GM21390 (cell line): Measurements from ENCODE around the gene ZFP1.

Experiments
- ATAC-seq: cut with Tn5 transposase; IDR thresholded peaks from one replicate; pipeline ENCODE4 v1.9.1; 2021; ENCODE audit not compliant: unreplicated experiment

Gene ZFP1

DNA sequence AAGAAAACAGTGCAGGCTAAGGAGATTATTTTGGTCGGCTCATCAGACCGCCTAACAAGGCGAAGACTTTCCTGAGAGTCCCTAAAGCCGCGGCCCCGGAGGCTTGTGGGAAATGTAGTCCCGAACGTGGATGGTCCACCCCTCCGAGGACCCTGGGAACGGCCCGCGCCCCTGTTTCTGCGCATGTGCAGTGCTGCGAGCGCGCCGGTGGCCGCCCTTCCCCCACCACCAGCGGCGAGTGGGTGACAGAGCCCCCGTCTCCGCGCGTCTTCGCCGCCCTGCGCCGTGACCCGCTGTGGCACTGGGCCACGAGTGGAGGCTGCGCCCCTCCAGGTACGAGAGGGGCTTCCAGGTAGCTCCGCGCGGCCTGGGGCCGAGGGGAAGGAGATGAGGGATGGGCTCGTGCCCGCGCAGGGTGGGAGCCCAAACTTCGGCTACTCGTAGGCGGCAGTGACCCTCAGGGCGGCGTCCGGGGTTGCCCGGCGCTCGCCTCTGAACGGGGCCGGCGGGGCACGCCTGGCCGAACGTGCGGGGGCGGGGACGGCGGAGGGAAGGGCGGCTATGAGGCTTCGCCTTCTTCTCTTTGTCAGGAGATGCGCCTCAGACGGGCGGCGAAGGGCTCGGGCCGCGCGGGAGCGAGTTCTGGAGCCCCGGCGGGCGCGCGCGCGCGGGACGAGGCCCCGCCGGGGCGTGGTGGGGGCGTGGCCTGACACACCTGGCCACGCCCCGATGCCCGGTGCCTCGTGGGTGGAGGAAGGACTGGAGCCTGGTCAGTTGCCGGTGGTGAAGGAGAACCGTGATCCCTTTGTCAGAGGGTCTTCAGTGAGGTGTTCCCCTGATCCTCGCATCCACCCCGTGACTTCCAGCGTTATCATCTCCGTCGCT is at the start of gene ZFP1:
ZFP1 (plus strand) TSS at position 214 of the 885 bp plus-strand sequence. CDS start 4,428 bp downstream, outside the sequence.
- ATAC-seq, result peak; percentile 86

DNA sequence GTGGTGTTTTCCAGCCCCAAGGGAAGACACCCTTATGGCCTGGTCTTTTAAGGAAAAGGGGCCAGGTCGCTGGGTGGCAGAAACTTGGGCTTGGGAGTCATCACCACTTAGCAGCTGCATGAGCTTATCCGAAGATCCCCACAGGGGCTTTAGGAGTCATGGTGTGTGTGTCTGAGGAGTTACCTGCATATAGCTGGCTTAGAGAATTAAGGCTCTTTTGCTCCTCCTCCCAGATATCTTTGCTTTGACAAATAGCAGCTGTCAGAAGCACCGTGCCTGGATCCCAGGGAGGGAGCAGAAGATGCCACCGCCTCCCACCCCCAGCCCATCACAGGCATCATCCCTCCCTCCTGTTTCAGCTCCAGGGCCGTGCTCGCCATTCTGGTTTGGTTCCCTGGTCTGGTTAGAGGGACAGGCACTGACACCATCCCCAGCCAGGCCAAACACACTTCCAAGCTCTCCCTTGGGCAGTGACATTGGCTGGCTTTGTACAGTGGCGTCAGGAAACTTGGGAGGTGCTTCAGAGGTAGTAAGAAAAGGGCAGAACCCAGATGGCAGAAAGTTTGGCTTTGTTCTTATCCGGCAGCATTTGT is 49.2 kb upstream of the ZFP1 start:
- no peak for ATAC-seq

DNA sequence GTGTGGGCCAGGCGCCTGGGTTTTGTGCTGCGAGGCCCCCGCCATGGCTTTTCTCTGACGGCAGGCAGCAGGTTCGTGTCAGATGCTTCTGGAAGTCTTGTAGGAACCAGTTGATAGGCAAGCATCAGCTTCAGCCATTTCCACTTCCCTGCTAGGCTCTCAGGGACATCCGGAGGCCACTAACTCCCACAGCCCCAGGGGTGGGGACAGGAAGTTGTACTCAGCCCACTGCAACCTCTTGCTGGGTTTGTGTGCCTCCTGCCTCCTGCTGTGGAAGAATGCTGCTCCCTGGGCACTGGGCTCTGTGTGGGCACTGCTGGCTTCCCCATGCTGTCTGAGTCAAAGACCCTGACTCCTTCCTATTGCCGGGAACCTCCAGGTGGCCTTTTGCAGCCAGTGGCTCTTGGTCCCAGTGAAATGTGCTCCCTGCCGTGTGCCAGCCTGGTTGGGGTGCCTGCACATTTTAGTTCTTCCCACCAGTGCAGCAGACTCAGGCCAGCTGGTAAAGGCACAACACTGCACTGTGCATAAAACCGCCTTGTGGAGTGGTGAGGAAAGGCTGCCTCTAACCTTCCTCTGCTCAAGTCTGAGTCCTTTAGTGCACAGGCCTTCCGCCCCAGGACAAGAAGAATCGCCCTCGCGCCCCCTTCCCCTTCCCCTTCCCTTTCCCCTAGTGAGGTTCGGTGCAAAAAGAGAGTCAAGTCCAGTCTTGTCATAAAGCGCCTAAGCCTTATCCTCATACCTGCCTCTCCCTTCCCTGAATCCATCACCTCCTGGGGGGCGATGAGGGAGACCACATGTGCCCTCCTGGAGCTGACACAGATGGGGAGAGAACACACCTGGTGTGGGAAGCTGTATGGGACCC is 48.4 kb upstream of the ZFP1 start:
- ATAC-seq, result peak; percentile 76

DNA sequence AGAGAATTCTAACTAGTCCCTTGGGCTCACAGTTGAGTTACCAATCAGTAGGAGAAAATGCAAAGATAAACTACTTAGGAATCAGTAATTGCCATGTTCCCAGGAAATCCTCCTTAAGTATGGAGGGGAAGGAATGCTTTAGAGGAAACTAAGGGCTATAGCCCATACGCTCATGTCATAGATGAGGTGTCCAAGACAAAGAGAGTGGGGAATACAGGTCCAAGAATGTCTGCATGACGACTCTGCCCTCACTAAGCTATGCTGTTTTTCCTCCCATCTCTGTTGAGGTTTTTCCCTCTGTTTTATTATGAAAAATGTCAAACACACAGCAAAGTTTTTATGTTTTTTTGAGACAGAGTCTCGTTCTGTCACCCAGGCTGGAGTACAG is 47.7 kb upstream of the ZFP1 start:
- ATAC-seq, result no peak

DNA sequence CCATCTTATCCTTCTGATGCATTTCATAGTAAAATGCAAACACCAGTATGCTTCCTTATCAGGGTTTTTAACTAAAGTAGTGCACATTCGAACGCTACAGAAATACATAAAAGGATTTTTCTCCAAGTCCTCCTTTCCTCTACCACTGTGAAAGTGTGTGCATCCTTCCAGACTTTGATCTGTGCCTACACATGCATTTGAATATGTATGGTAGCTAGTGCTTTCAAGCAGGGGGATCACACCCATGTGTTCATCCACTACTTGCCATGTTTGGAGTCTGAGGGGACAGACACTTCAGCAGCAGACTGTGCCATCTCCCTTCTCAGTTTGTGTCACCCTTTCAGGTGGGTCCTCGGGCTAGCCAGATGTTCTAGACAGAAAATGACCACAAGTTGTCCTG is 46.7 kb upstream of the ZFP1 start:
- ATAC-seq, result no peak

GRCh38 chr16:75102595-75102994 is 45.7 kb upstream of the ZFP1 start:
- ATAC-seq, result no peak

GRCh38 chr16:75103994-75104393 is 44.3 kb upstream of the ZFP1 start:
- ATAC-seq, result no peak

DNA sequence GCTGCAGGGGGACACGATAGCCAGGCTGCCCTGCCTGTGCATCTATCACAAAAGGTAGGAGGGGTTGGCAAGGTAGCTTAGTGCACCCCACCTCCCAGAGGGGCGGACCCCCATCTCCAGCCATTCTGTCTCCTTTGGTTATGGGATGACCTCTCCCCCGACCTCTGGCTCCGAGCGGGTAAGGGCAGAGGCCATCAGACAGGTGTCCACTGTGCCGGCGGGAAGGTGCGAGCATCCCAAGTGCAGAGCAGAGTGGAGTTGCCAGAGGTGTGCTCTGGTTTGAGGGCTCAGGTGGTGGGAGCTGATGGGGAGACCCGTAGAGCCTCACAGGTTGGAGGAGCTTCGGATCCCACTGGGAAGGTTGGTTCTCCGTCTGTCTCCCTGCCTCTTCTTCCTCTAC is 43.5 kb upstream of the ZFP1 start:
- no peak for ATAC-seq

DNA sequence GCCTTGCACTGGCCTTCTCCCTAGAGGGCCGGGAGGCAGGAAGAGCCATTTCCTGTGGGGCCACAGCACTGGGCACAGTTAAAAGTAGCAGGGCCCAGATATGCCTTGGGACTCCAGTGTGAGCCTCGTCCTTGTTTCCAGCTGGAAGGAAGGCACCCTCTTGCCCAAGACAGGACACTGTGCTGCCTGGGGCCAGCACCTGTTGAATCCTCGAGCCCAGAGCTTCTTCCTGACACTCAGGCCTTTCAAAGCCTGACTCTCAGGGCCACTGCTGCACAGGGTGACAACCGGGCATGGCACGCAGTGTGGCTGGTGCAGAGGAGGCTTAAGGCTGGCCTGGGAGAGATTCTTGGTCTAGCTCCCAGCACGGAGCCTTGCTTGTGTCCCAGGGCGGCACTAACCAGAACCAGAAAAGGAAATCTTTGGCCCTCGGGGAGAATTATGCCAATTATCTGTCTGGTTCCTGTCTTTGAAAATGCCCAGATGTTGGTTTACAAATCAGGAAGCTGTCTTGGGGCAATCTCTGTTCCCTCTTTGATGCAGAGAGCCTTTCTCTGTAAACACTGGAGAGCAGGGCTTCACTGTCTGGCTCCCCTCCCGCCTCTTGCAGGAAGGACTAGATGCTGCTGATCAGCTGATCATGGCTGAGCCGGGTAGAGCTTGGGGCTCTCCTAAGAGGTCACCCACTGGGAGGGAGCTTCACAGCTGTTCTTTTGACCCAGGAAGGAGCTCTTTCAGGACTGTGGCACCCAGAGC is 42.8 kb upstream of the ZFP1 start:
- no peak for ATAC-seq

- no peak for ATAC-seq
Measured at GRCh38 chr16:75106351-75107274, 41.7 kb upstream of the ZFP1 start.

GRCh38 chr16:75107505-75107904 is 40.8 kb upstream of the ZFP1 start:
- no peak for ATAC-seq

DNA sequence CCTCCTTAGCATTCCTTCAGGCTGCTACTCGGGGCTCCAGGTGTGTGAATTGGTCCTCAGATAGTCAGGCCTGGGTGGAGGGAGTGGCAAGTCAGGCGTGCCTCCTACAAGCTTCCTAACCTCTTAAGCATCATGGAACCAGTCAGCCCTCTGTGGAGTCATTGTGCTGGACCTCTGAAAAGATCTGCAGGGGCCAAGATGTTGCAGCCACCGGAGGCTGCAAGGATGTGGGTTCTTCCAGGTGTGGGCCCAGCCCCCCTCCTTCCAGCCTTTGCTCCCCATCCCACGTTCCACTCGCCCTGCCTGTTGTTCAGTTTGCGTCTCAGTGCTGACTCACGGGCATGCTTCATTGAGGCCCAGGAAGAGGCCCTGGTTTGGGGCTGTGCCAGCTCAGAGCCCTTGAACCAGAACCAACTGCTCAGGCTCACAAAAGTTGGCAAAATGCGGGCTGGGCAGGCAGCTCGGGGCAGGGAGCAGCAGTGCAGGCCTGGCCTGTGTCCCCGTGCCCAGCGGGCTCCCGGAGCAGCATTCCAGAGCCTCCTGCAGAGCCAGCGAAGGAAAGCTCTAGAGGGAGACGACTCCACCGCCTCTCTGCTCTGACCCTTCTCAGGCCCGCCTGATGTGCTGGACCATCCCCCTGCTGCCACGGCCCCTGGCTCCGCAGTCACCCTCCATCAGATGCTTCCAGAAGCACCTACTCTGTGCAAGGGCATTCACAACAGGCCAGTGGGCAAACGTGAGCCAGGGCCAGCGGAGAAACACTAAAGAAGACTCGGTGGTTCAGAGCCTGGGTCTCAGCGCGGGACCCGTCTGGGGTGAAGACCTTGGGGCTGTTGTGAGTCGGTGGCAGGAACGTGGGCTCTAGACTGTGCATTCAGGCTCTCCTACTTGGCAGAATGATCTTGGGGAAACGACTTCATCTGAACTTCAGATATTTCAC is 39.3 kb upstream of the ZFP1 start:
- no peak for ATAC-seq

GRCh38 chr16:75109732-75110243 is 38.5 kb upstream of the ZFP1 start:
- no peak for ATAC-seq

DNA sequence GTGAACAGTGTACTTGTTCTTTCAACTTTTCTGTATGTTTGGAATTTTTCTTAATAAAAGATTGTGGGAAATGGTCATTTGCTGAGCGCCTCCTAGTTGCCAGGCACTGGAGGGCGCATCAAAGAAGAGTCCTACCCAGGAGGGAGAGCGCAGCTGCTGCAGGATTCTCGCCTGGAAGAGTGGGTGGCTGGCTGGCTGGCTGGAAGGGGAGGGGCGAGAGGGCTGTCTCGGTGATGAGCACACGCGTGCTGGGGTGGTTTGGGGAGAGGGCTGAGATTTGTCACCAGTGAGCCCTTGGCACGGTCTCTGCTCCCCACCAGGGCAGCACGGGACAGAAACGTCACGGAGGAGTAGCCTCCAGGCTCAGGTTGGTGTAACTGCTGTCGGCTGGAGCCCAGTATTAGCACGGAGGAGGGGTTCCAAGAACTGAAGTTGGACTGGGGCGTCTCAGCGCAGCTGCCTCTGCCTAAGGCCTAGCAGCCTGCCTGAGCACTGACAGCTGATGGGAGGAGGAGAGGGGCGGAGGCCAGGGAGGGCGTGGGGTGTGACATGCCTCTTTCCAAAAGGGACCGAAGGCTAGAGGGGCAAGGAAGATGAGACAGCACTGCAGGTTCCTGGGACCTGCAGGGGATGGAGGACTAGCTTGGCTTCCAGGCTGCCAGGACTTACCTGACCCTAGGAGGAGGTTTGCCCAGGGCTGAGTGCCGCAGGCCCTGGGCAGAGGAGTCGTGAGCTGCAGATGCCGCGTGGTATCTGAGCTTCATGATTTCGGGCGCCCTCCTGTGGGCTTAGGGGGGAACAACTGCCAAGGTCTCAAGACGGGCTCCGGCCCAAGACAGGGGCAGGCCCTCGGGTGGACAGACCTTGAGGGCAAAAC is 37.4 kb upstream of the ZFP1 start:
- ATAC-seq, result peak; percentile 66

GRCh38 chr16:75111514-75111940 is 36.8 kb upstream of the ZFP1 start:
- ATAC-seq, result no peak

- ATAC-seq, result no peak
Measured at GRCh38 chr16:75111961-75112733, 36.2 kb upstream of the ZFP1 start.
